Gastroesophageal sphincter (tissue), 3 donors: Measurements from ENCODE around the gene FBLN1.

Source experiments
- CTCF ChIP-seq, 4 experiments: fragments of 200-600 bp in 2 of 4; fragments of 450-650 bp in 2 of 4; sonication (generic) in 1 of 4; IDR thresholded peaks; one replicate each; pipeline ENCODE4 v1.5.1; 2017 to 2019; ENCODE audit warnings: antibody characterized with exemption in 4 of 4, mild to moderate bottlenecking in 2 of 4, moderate library complexity in 2 of 4
- EP300 ChIP-seq: sonication (generic); formaldehyde crosslinking; IDR thresholded peaks from one replicate; pipeline ENCODE4 v1.6.1; 2017; ENCODE audit warnings: antibody characterized with exemption, mild to moderate bottlenecking
- POLR2A ChIP-seq, 2 donors: fragments of 450-650 bp; IDR thresholded peaks; one replicate each; pipeline ENCODE4 v1.6.1; 2017; ENCODE audit warnings: antibody characterized with exemption in 2 of 2, mild to moderate bottlenecking in 2 of 2, moderate library complexity in 1 of 2
- POLR2AphosphoS5 ChIP-seq: sonication (generic); formaldehyde crosslinking; IDR thresholded peaks from one replicate; pipeline ENCODE4 v1.6.1; 2017; ENCODE audit warnings: antibody characterized with exemption

- TF ChIP-seq CTCF (IDR thresholded peaks at IDR 0.05), result no peak
- TF ChIP-seq POLR2AphosphoS5, result no peak
- no peak for TF ChIP-seq POLR2A (IDR thresholded peaks at IDR 0.05)
- no peak for TF ChIP-seq EP300
Measured at GRCh38 chr22:45644714-45645113, 142.0 kb downstream of the FBLN1 start.
